Breast epithelium (tissue), 3 donors: ENCODE data around the gene ZMIZ1.

Source experiments
- POLR2A ChIP-seq: fragments of 450-650 bp; IDR thresholded peaks from one replicate; pipeline ENCODE4 v1.6.1; 2016; ENCODE audit warnings: antibody characterized with exemption, mild to moderate bottlenecking, moderate library complexity
- TF ChIP-seq, protein P1 (sequence below), 3 donors: fragments of 450-650 bp; IDR thresholded peaks; one replicate each; pipeline ENCODE4 v1.5.1; 2016 to 2017; ENCODE audit warnings: antibody characterized with exemption in 3 of 3, mild to moderate bottlenecking in 3 of 3, moderate library complexity in 3 of 3

DNA sequence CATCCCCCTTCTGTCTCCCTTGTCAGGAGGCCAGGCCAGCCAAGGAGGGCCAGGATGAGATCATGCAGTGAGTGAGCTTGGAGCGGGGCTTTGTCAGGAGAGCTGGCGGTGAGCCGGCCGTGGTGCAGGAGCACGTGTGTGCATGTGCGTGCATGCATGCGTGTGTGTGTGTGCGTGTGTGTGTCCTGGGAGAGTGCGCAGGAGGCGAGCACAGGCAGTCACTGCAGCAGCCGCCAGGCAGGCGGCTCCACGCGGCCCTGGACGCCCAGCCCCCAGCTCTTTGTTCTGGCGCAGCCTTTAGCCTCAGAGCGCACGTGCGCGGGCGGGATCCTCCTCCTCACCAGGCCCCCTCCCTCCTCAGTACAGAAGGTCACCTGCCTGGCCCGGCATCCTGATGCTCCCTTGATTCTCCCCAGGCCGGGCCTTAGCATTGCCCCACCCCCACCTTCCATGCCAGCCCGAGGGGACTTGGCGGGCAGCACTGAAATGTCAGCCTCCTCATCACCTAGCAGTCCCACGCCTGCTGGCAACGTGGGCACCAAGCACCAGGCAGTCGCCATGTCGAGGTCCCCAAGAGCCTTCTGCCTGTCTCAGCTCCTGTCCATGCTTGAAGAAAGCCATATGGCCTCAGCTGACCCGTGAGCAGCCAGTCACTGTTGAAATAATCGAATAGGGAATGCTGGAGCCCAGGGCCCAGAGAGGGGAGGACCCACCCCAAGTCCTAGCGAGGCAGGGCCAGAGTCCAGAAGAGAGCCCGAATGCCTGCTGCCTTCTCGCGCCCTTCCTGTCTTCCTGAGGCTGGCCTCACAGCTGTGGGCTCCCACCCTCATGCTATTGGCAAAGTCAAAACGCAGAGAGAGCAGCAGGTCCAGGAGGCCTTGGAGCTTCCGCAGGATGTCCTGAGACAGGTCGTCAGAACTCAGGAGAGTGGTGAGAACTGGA, 152.6 kb downstream of the ZMIZ1 start:
- TF ChIP-seq, protein P1, sequence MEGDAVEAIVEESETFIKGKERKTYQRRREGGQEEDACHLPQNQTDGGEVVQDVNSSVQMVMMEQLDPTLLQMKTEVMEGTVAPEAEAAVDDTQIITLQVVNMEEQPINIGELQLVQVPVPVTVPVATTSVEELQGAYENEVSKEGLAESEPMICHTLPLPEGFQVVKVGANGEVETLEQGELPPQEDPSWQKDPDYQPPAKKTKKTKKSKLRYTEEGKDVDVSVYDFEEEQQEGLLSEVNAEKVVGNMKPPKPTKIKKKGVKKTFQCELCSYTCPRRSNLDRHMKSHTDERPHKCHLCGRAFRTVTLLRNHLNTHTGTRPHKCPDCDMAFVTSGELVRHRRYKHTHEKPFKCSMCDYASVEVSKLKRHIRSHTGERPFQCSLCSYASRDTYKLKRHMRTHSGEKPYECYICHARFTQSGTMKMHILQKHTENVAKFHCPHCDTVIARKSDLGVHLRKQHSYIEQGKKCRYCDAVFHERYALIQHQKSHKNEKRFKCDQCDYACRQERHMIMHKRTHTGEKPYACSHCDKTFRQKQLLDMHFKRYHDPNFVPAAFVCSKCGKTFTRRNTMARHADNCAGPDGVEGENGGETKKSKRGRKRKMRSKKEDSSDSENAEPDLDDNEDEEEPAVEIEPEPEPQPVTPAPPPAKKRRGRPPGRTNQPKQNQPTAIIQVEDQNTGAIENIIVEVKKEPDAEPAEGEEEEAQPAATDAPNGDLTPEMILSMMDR (IDR thresholded peaks at IDR 0.05) = no peak
- TF ChIP-seq POLR2A = no peak
